ENCODE measurements around the gene CCNL2. TPM values are rescaled to one million over a fixed set of nuclear protein-coding genes. Genes with fewer than 3 reads are reported as not detected.
"Not testable (repeated sequence)": the region's sequence is repeated elsewhere in the genome, so short reads cannot be mapped to it uniquely, and the experiment has no call there.

CCNL2 gene
- total RNA-seq, 1 experiment from 2014 or later = 206 TPM

DNA sequence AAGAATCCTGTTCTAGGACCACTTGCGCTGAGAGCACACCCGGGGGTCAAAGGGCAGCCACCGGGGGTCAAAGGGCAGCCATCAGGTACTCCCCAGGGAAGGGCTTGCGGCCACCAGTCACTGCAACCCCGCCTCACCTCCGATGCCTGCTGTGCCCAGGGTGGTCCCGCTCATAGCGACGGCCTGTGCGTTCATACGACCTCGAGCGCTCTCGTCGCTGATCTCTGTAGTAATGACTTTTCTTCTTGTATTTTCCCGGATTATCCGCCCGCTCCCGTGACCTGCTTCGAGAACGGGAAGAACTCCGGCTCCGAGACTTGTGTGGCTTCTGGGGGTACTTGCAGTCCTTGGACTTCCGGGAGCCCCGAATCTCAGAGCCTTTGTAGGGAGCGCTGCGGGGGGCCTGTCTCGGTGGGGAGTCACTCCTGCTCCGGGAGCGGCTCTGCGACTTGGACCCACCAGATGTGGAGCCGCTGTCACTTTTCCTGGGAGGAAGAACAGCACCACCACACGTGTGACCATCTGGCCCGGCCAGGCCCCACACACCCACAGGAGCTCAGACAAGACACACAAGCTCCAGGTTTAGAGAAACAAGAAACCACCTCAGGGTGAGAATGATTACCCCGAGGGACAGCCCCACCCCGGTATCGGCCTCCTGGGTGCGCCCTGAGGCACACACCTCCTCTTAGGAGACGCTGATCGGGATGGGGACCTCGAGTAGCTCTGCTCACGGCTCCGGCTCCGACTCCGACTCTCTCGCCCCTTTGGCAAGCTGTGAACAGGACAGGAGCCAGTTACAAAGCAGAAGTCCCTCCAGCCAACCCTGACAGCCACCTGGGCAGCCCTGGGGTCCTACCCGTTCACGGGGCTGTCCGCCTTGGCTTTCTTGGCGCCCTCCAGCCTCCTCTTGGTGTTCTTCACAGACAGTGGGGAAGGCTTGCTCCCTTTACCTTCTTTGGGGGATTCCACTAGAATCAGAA, 11.7 kb downstream of the CCNL2 start:
- no peak for DNase-seq (ENCODE audit: low spot score)
- H3K36me3 ChIP-seq (ENCODE audit: insufficient read depth, low read length, poor library complexity, severe bottlenecking) = peaks cover 69% of the 10 kb centered on the region

DNA sequence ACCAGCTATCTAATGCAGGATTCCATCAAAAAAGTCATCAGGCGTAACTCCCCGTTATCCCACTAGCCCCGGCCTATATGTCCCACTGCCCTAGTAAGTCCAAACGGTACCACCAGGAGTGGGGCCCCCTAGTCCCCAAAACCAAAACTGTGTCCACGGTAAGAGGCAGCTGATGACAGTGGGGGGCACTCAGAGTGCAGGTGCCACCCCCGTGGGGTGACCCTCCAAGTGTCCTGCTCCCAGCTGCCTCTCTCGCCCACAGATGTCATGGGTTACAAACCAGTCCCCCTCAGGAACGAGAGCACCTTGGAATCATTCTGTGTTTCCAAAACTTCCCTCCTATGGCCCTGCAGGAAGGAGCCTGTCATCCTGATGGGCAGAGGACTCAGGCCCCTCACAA, 13.2 kb downstream of the CCNL2 start:
- H3K4me3 ChIP-seq (ENCODE audit: low read depth, low read length, poor library complexity, severe bottlenecking) = no peak overlapping the region
- intact Hi-C loops (cut with micrococcal nuclease; ENCODE audit: unreplicated experiment) = no loop called here
- peaks cover 54% of the 10 kb centered on the region for H3K36me3 ChIP-seq (ENCODE audit: insufficient read depth, low read length, poor library complexity, severe bottlenecking)
- ChIA-PET CTCF (no interaction called here), POLR2A (ENCODE audit: low non-redundant PET) (no interaction called here)
- no peak overlapping the region for H3K27ac ChIP-seq (ENCODE audit: low read depth, low read length, poor library complexity, severe bottlenecking)
- DNase-seq (ENCODE audit: low spot score) = no peak
- no peaks in the 10 kb centered on the region for H3K4me1 ChIP-seq (ENCODE audit: insufficient read depth, low read length, poor library complexity, severe bottlenecking)
- TF ChIP-seq, protein P1, sequence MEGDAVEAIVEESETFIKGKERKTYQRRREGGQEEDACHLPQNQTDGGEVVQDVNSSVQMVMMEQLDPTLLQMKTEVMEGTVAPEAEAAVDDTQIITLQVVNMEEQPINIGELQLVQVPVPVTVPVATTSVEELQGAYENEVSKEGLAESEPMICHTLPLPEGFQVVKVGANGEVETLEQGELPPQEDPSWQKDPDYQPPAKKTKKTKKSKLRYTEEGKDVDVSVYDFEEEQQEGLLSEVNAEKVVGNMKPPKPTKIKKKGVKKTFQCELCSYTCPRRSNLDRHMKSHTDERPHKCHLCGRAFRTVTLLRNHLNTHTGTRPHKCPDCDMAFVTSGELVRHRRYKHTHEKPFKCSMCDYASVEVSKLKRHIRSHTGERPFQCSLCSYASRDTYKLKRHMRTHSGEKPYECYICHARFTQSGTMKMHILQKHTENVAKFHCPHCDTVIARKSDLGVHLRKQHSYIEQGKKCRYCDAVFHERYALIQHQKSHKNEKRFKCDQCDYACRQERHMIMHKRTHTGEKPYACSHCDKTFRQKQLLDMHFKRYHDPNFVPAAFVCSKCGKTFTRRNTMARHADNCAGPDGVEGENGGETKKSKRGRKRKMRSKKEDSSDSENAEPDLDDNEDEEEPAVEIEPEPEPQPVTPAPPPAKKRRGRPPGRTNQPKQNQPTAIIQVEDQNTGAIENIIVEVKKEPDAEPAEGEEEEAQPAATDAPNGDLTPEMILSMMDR (conservative IDR thresholded peaks at IDR 0.05; ENCODE audit: low read depth, low read length) = no peak
- TF ChIP-seq EZH2 (IDR thresholded peaks at IDR 0.05; ENCODE audit: borderline replicate concordance, low read depth, low read length, poor library complexity, severe bottlenecking) = no peak
- no TSS peak for BruUV-seq (replicated peaks)
- no peaks in the 10 kb centered on the region for H3K9me3 ChIP-seq (ENCODE audit: low read depth, low read length, poor library complexity, severe bottlenecking)
- no peaks in the 10 kb centered on the region for H3K27me3 ChIP-seq (replicated peaks; ENCODE audit: insufficient read depth, low read depth, low read length, poor library complexity)

More for the DNA sequence above, 11.7 kb downstream of the CCNL2 start:
- H3K9me3 ChIP-seq (ENCODE audit: low read depth, low read length, poor library complexity, severe bottlenecking) = no peaks in the 10 kb centered on the region
- intact Hi-C loops (cut with micrococcal nuclease; ENCODE audit: unreplicated experiment) = no loop called here
- no peaks in the 10 kb centered on the region for H3K4me1 ChIP-seq (ENCODE audit: insufficient read depth, low read length, poor library complexity, severe bottlenecking)
- no peak overlapping the region for H3K4me3 ChIP-seq (ENCODE audit: low read depth, low read length, poor library complexity, severe bottlenecking)
- ChIA-PET POLR2A (ENCODE audit: low non-redundant PET) (no interaction called here), CTCF (no interaction called here)
- H3K27me3 ChIP-seq (replicated peaks; ENCODE audit: insufficient read depth, low read depth, low read length, poor library complexity) = no peaks in the 10 kb centered on the region
- no TSS peak for BruUV-seq (replicated peaks)
- H3K27ac ChIP-seq (ENCODE audit: low read depth, low read length, poor library complexity, severe bottlenecking) = no peak overlapping the region
- TF ChIP-seq, protein P1 (conservative IDR thresholded peaks at IDR 0.05; ENCODE audit: low read depth, low read length) = no peak
- TF ChIP-seq EZH2 (IDR thresholded peaks at IDR 0.05; ENCODE audit: borderline replicate concordance, low read depth, low read length, poor library complexity, severe bottlenecking) = no peak

DNA sequence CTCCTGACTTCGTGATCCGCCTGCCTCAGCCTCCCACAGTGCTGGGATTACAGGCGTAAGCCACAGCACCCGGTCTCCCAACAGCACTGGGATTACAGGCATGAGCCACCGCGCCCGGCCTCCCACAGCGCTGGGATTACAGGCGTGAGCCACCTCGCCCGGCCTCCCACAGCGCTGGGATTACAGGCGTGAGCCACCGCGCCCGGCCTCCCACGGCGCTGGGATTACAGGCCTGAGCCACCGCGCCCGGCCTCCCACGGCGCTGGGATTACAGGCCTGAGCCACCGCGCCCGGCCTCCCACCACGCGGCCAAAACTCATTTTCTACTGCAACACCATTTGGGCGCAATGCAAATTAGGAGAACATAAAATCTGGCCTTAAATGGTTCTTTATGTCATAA, 13.8 kb downstream of the CCNL2 start:
- intact Hi-C loops (cut with micrococcal nuclease; ENCODE audit: unreplicated experiment); POLR2A ChIA-PET (ENCODE audit: low non-redundant PET); BruUV-seq (replicated peaks); CTCF ChIA-PET; H3K4me3 ChIP-seq (ENCODE audit: low read depth, low read length, poor library complexity, severe bottlenecking); H3K27ac ChIP-seq (ENCODE audit: low read depth, low read length, poor library complexity, severe bottlenecking); DNase-seq (ENCODE audit: low spot score); H3K27me3 ChIP-seq (replicated peaks; ENCODE audit: insufficient read depth, low read depth, low read length, poor library complexity); H3K9me3 ChIP-seq (ENCODE audit: low read depth, low read length, poor library complexity, severe bottlenecking); H3K4me1 ChIP-seq (ENCODE audit: insufficient read depth, low read length, poor library complexity, severe bottlenecking): not testable (repeated sequence)
- peaks cover 48% of the 10 kb centered on the region for H3K36me3 ChIP-seq (ENCODE audit: insufficient read depth, low read length, poor library complexity, severe bottlenecking)
